Measurements from ENCODE around the gene ATRN.

DNA sequence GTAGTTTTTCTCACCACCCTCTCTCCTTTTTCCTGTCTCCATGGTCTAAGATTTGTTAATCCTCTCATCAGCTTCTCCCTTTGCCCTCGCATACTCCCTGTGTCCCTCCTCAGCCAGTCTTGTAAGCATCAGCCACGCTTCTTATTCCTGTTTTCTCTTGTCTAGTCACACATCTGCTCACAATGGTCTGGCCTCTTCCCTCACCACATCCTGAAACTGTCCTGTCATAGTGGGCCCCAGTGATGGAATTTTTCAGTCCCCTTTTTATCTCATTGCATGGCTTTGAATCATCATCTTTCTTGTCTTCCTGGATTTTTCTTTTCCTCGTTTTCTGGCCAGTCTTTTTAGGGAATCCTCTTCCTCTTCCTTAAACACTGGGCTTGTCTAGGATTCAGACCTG, 135.2 kb downstream of the ATRN start:
- TF ChIP-seq, protein P1, sequence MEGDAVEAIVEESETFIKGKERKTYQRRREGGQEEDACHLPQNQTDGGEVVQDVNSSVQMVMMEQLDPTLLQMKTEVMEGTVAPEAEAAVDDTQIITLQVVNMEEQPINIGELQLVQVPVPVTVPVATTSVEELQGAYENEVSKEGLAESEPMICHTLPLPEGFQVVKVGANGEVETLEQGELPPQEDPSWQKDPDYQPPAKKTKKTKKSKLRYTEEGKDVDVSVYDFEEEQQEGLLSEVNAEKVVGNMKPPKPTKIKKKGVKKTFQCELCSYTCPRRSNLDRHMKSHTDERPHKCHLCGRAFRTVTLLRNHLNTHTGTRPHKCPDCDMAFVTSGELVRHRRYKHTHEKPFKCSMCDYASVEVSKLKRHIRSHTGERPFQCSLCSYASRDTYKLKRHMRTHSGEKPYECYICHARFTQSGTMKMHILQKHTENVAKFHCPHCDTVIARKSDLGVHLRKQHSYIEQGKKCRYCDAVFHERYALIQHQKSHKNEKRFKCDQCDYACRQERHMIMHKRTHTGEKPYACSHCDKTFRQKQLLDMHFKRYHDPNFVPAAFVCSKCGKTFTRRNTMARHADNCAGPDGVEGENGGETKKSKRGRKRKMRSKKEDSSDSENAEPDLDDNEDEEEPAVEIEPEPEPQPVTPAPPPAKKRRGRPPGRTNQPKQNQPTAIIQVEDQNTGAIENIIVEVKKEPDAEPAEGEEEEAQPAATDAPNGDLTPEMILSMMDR (IDR thresholded peaks at IDR 0.05): no peak
- TF ChIP-seq EZH2 (IDR thresholded peaks at IDR 0.05; ENCODE audit: borderline replicate concordance, insufficient read depth, low read depth, low read length, poor library complexity, severe bottlenecking): no peak

Measured in B cell (primary cell).